K562 (cell line): ENCODE measurements around the gene CCDC192. TPM values are rescaled to one million over a fixed set of nuclear protein-coding genes. Genes with fewer than 3 reads are reported as not detected.

Source experiments
- ATAC-seq: fragments of 200-7000 bp; cut with Tn5 transposase; 3 replicates; pipeline ENCODE4 v1.9.1; 2020; ENCODE audit warnings: moderate library complexity
- BruUV-seq: library from RNA; stranded (reverse); fragments of 400-500 nt; replicated peaks from 2 replicates; lab custom pipeline; 2021; lab: Mats Ljungman, UMichigan
- CTCF ChIA-PET: fragments of 300-600 bp; formaldehyde crosslinking; extraction: SDS; loops from one replicate; lab custom pipeline; 2021; ENCODE audit warnings: low intra/inter-chr PET ratio; lab: Yijun Ruan, JAX
- POLR2A ChIA-PET: fragments of 300-600, 350-650 bp; sonication (Branson Sonifier 250); formaldehyde crosslinking; extraction: SDS; loops from one replicate; lab custom pipeline; 2021; ENCODE audit warnings: antibody characterized with exemption, inconsistent platforms; lab: Yijun Ruan, JAX
- DNase-seq, 4 experiments: peaks; one replicate each; pipeline versions ENCODE4 v3.0.0 to v3.0.0-alpha.2; 2011 to 2018; ENCODE audit warnings: low spot score in 3 of 4, mixed read lengths in 3 of 4; ENCODE audit errors: extremely low read depth in 1 of 4
- FAIRE-seq: peaks from 2 replicates; lab custom pipeline; 2011; peaks lifted over from hg19 to GRCh38; lab: Jason Lieb, UNC
- H2AFZ ChIP-seq: 2 replicates; pipeline ENCODE4 v1.6.0; 2011; ENCODE audit warnings: low read depth, low read length, control low read depth, inconsistent platforms
- H3K27ac ChIP-seq: fragments of 200-600 bp; 3 replicates; pipeline ENCODE4 v1.8.0; 2011; ENCODE audit warnings: low read depth, mild to moderate bottlenecking, control low read depth, inconsistent platforms, low read length, moderate library complexity, mixed read lengths; ENCODE audit errors: extremely low read depth
- H3K27me3 ChIP-seq, 2 experiments: fragments of 300-600 bp in 1 of 2; 2 replicates in 1 of 2; 3 replicates in 1 of 2; pipeline versions ENCODE4 v1.6.0 to v1.8.0; 2011; ENCODE audit warnings: inconsistent platforms in 2 of 2, low read length in 2 of 2, mild to moderate bottlenecking in 1 of 2, mixed read lengths in 1 of 2, moderate library complexity in 1 of 2; ENCODE audit not compliant: control insufficient read depth in 2 of 2, insufficient read depth in 2 of 2
- H3K36me3 ChIP-seq: fragments of 300-600 bp; 3 replicates; pipeline ENCODE4 v1.8.0; 2011; ENCODE audit warnings: mild to moderate bottlenecking, low read length, inconsistent platforms; ENCODE audit not compliant: control insufficient read depth, insufficient read depth
- H3K4me1 ChIP-seq, 2 experiments: fragments of 200-600 bp in 1 of 2; replicated peaks in 1 of 2; 2 replicates in 1 of 2; 3 replicates in 1 of 2; pipeline versions ENCODE4 v1.5.1 to v1.8.0; 2011; ENCODE audit warnings: inconsistent platforms in 2 of 2, low read length in 2 of 2, mild to moderate bottlenecking in 1 of 2, mixed read lengths in 1 of 2, moderate library complexity in 1 of 2; ENCODE audit not compliant: control insufficient read depth in 2 of 2, insufficient read depth in 2 of 2
- H3K4me2 ChIP-seq: 2 replicates; pipeline ENCODE4 v1.6.1; 2011; ENCODE audit warnings: low read length, control low read depth, inconsistent platforms, mixed read lengths; ENCODE audit not compliant: insufficient read depth
- H3K4me3 ChIP-seq: fragments of 200-600 bp; sonication (generic), shearing (Covaris generic); 2 replicates; pipeline ENCODE4 v1.5.1; 2016; ENCODE audit warnings: control low read depth, inconsistent platforms
- H3K79me2 ChIP-seq: fragments of 200-600 bp; 3 replicates; pipeline ENCODE4 v1.8.0; 2011; ENCODE audit warnings: low read length, inconsistent platforms; ENCODE audit not compliant: control insufficient read depth, insufficient read depth
- H3K9ac ChIP-seq, 2 experiments: 2 replicates each; pipeline versions ENCODE4 v1.6.0 to v1.6.1; 2011; ENCODE audit warnings: low read depth in 2 of 2, low read length in 2 of 2, control low read depth in 1 of 2, inconsistent platforms in 1 of 2, mild to moderate bottlenecking in 1 of 2, mixed read lengths in 1 of 2; ENCODE audit not compliant: insufficient read depth in 1 of 2
- H3K9me1 ChIP-seq: one replicate; pipeline ENCODE4 v1.6.0; 2011; ENCODE audit warnings: inconsistent platforms, mild to moderate bottlenecking, low read length, moderate library complexity; ENCODE audit not compliant: control insufficient read depth, insufficient read depth
- H3K9me3 ChIP-seq: replicated peaks from 2 replicates; pipeline ENCODE4 v1.5.1; 2011; ENCODE audit warnings: low read depth, low read length, inconsistent platforms; ENCODE audit not compliant: control insufficient read depth, insufficient read depth
- H4K20me1 ChIP-seq: replicated peaks from 2 replicates; pipeline ENCODE4 v1.6.1; 2011; ENCODE audit warnings: low read length, inconsistent platforms, mixed read lengths; ENCODE audit not compliant: control insufficient read depth, insufficient read depth
- ARID2 ChIP-seq: fragments of 450-650 bp; IDR thresholded peaks from 2 replicates; pipeline ENCODE4 v1.6.1; 2017; ENCODE audit warnings: antibody characterized with exemption, mild to moderate bottlenecking
- CBX8 ChIP-seq: fragments of 200-600 bp; sonication (generic); IDR thresholded peaks from 2 replicates; pipeline ENCODE4 v1.6.1; 2012; ENCODE audit warnings: borderline replicate concordance, mixed run types, low read depth, mild to moderate bottlenecking, moderate library complexity, mixed read lengths, low read length, control low read depth, inconsistent platforms; ENCODE audit not compliant: poor library complexity, severe bottlenecking; ENCODE audit errors: extremely low read depth
- ELF1 ChIP-seq: fragments of 200-800 bp; sonication (Bioruptor generic); IDR thresholded peaks from 2 replicates; pipeline ENCODE4 v1.6.1; 2016; ENCODE audit warnings: missing genetic modification characterization, missing compliant biosample characterization
- NCOR1 ChIP-seq: fragments of 450-650 bp; IDR thresholded peaks from 2 replicates; pipeline ENCODE4 v1.6.1; 2016; ENCODE audit warnings: mild to moderate bottlenecking, moderate library complexity
- PURB ChIP-seq: sonication (generic); formaldehyde crosslinking; IDR thresholded peaks from 2 replicates; pipeline ENCODE4 v1.9.0; 2021; ENCODE audit warnings: low read depth, mild to moderate bottlenecking, missing genetic modification reagents
- TSHZ1 ChIP-seq: fragments of 250-450 bp; sonication (Bioruptor Pico); IDR thresholded peaks from 2 replicates; pipeline ENCODE4 v1.4.0; 2020; ENCODE audit warnings: mild to moderate bottlenecking, moderate library complexity
- ZNF436 ChIP-seq: fragments of 250-450, 450-650 bp; sonication (Bioruptor Pico); formaldehyde crosslinking; IDR thresholded peaks from 2 replicates; pipeline ENCODE4 v1.7.0; 2020; ENCODE audit warnings: mild to moderate bottlenecking
- ZNF79 ChIP-seq: fragments of 250-450 bp; sonication (Bioruptor Pico); IDR thresholded peaks from 2 replicates; pipeline ENCODE4 v1.4.0; 2020; ENCODE audit warnings: low read depth, mild to moderate bottlenecking, moderate library complexity
- WGBS: fragments of 100-300 bp; shearing (Covaris generic); methylation state at CpG from one replicate; pipeline ENCODE4 v1.1.6; 2016; ENCODE audit warnings: low coverage, mixed read lengths; ENCODE audit not compliant: insufficient coverage; ENCODE audit errors: missing lambda C conversion rate; 5-methylcytosine and 5-hydroxymethylcytosine counted together
- in situ Hi-C: fragments of 300-500 bp; cut with MboI; formaldehyde crosslinking; loops from 4 replicates; pipeline ENCODE4 v1.15.0; 2018; ENCODE audit warnings: inconsistent platforms, mixed read lengths
- intact Hi-C: fragments of 100-400 bp; cut with micrococcal nuclease; formaldehyde crosslinking; loops from 2 replicates; pipeline ENCODE4 v1.14.2; 2022
- polyA plus RNA-seq, 8 experiments: library from polyadenylated mRNA; depleted of rRNA in 4 of 8; stranded (reverse) in 5 of 8; unstranded in 3 of 8; fragments of >200 nt; fragmentation: Nextera tagmentation in 2 of 8; fragmentation: Illumina TruSeq in 1 of 8; extraction: Ambion mirVana in 2 of 8; extraction: Trizol in 1 of 8; gene quantifications; 2 replicates each; pipeline versions ENCODE4 v1.2.1 to v1.2.3, GENCODE V29; 2011 to 2014; ENCODE audit warnings: inconsistent platforms in 1 of 8, missing spikeins in 1 of 8
- total RNA-seq, 7 experiments: library from RNA; depleted of rRNA in 6 of 7; stranded (reverse); fragments of >200 nt in 6 of 7; fragmentation: Illumina TruSeq in 2 of 7; extraction: Trizol in 2 of 7; gene quantifications; 2 replicates each; pipeline versions ENCODE4 v1.2.1 to v1.2.3, GENCODE V29; 2011 to 2021; ENCODE audit warnings: low replicate concordance in 1 of 7
- TF ChIP-seq, protein P1 (sequence below), 3 experiments: fragments of 200-800 bp in 1 of 3; fragments of 250-450 bp in 1 of 3; fragments of 450-650 bp in 1 of 3; sonication (Bioruptor Pico) in 1 of 3; sonication (Bioruptor generic) in 1 of 3; formaldehyde crosslinking in 1 of 3; IDR thresholded peaks; 2 replicates each; pipeline versions ENCODE4 v1.6.1 to v1.8.0; 2016 to 2022; ENCODE audit warnings: mild to moderate bottlenecking in 2 of 3, missing genetic modification characterization in 2 of 3, missing compliant biosample characterization in 1 of 3, moderate library complexity in 1 of 3
- TF ChIP-seq, protein P2 (sequence below): fragments of 250-450 bp; sonication (Bioruptor Pico); IDR thresholded peaks from 2 replicates; pipeline ENCODE4 v1.8.0; 2021; ENCODE audit warnings: moderate library complexity, mild to moderate bottlenecking, inconsistent platforms

Gene CCDC192
- total and polyA plus RNA-seq, 9 of the 15 experiments (the other 6 are each of a cell fraction or from before 2014, with no cell fraction given) = 0.21 to 0.66 (median 0.38) TPM; not detected in 2

DNA sequence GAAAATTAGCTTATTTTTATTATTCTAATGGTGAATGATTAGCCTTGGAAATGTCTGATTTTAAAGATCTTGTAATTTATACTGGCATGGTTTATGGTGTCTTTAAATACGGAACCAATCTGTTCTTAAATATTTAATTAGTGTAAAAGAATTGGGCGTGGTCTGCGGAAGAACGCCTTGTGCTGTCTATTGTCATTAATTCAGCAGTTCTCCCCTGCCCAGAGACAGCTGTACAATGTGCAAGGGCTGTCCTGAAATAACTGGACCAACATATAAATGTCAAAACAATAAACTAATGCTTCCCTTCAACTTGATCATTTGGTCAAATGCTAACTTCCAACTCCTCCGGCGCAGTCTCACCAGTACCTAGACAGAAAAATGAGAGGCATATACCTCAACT, 124.3 kb downstream of the CCDC192 start:
- Histone ChIP-seq H3K4me2 (no peak overlapping the region), H3K27me3 (no peaks in the 10 kb centered on the region), H3K79me2 (no peaks in the 10 kb centered on the region), H3K4me3 (no peak overlapping the region), H3K9me3 (no peaks in the 10 kb centered on the region), H3K9ac (no peak overlapping the region), H3K4me1 (no peaks in the 10 kb centered on the region), H4K20me1 (no peaks in the 10 kb centered on the region), H2AFZ (no peak overlapping the region), H3K9me1 (no peaks in the 10 kb centered on the region), H3K27ac (no peak overlapping the region), H3K36me3 (no peaks in the 10 kb centered on the region)
- in situ Hi-C loops (no loop called here), intact Hi-C loops (no loop called here)
- no peak for TF ChIP-seq TSHZ1 (CRISPR knock-in tag)
- TF ChIP-seq ZNF436 (CRISPR knock-in tag) = no peak
- no peak for TF ChIP-seq PURB (CRISPR knock-in tag)
- TF ChIP-seq, protein P1, sequence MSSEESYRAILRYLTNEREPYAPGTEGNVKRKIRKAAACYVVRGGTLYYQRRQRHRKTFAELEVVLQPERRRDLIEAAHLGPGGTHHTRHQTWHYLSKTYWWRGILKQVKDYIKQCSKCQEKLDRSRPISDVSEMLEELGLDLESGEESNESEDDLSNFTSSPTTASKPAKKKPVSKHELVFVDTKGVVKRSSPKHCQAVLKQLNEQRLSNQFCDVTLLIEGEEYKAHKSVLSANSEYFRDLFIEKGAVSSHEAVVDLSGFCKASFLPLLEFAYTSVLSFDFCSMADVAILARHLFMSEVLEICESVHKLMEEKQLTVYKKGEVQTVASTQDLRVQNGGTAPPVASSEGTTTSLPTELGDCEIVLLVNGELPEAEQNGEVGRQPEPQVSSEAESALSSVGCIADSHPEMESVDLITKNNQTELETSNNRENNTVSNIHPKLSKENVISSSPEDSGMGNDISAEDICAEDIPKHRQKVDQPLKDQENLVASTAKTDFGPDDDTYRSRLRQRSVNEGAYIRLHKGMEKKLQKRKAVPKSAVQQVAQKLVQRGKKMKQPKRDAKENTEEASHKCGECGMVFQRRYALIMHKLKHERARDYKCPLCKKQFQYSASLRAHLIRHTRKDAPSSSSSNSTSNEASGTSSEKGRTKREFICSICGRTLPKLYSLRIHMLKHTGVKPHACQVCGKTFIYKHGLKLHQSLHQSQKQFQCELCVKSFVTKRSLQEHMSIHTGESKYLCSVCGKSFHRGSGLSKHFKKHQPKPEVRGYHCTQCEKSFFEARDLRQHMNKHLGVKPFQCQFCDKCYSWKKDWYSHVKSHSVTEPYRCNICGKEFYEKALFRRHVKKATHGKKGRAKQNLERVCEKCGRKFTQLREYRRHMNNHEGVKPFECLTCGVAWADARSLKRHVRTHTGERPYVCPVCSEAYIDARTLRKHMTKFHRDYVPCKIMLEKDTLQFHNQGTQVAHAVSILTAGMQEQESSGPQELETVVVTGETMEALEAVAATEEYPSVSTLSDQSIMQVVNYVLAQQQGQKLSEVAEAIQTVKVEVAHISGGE (CRISPR knock-in tag; IDR thresholded peaks at IDR 0.05) = no peak
- no peak for TF ChIP-seq ARID2
- TF ChIP-seq ELF1 (tag) = no peak
- TF ChIP-seq CBX8 = no peak
- no peak for TF ChIP-seq NCOR1
- TF ChIP-seq, protein P2, sequence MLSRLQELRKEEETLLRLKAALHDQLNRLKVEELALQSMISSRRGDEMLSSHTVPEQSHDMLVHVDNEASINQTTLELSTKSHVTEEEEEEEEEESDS (CRISPR knock-in tag) = no peak
- TF ChIP-seq ZNF79 (CRISPR knock-in tag) = no peak
- CTCF ChIA-PET = no interaction called here
- DNase-seq (no peak), FAIRE-seq (no peak), ATAC-seq (no peak)
- POLR2A ChIA-PET = no interaction called here
- BruUV-seq = no TSS peak
- WGBS = 11% methylated on average over 6 of the region's 6 CpGs
